Endodermal cell (in vitro differentiated cells): ENCODE results near the gene TRPM5. TPM values are rescaled to one million over a fixed set of nuclear protein-coding genes. Genes with fewer than 3 reads are reported as not detected.

Experiments
- DNase-seq: peaks from one replicate; pipeline ENCODE4 v3.0.0-alpha.2; 2017
- H3K27ac ChIP-seq: 2 replicates; pipeline ENCODE4 v1.5.1; 2013; ENCODE audit warnings: mild to moderate bottlenecking, low read depth, low read length, moderate library complexity
- H3K27me3 ChIP-seq: 2 replicates; pipeline ENCODE4 v1.6.1; 2013; ENCODE audit warnings: mild to moderate bottlenecking, low read length, moderate library complexity; ENCODE audit not compliant: insufficient read depth, control insufficient read depth, poor library complexity, severe bottlenecking
- H3K36me3 ChIP-seq: 2 replicates; pipeline ENCODE4 v1.7.0; 2013; ENCODE audit warnings: mild to moderate bottlenecking, low read length, moderate library complexity; ENCODE audit not compliant: control insufficient read depth, insufficient read depth
- H3K4me1 ChIP-seq: one replicate; pipeline ENCODE4 v1.7.0; 2013; ENCODE audit warnings: low read length; ENCODE audit not compliant: control insufficient read depth, insufficient read depth
- H3K4me3 ChIP-seq: 2 replicates; pipeline ENCODE4 v1.5.1; 2013; ENCODE audit warnings: mild to moderate bottlenecking, low read length, moderate library complexity
- H3K9ac ChIP-seq: 2 replicates; pipeline ENCODE4 v1.6.1; 2013; ENCODE audit warnings: mild to moderate bottlenecking, low read length, moderate library complexity; ENCODE audit not compliant: poor library complexity, severe bottlenecking; ENCODE audit errors: extremely low read depth
- H3K9me3 ChIP-seq: 2 replicates; pipeline ENCODE4 v1.6.1; 2013; ENCODE audit warnings: mild to moderate bottlenecking, low read length, moderate library complexity; ENCODE audit not compliant: control insufficient read depth
- H3K27ac Mint-ChIP-seq: 2 replicates; pipeline ENCODE4 v1.8.0; 2020; ENCODE audit warnings: mixed read lengths
- H3K27me3 Mint-ChIP-seq: 2 replicates; pipeline ENCODE4 v1.8.0; 2021; ENCODE audit warnings: mild to moderate bottlenecking, mixed read lengths; ENCODE audit not compliant: insufficient read depth
- H3K36me3 Mint-ChIP-seq: 2 replicates; pipeline ENCODE4 v1.8.0; 2020; ENCODE audit warnings: low read depth, mixed read lengths
- H3K4me1 Mint-ChIP-seq: 2 replicates; pipeline ENCODE4 v1.8.0; 2020; ENCODE audit warnings: mixed read lengths
- H3K4me3 Mint-ChIP-seq: 2 replicates; pipeline ENCODE4 v1.8.0; 2020; ENCODE audit warnings: mild to moderate bottlenecking, moderate library complexity, mixed read lengths
- H3K9me3 Mint-ChIP-seq: 2 replicates; pipeline ENCODE4 v1.8.0; 2020; ENCODE audit warnings: mild to moderate bottlenecking, mixed read lengths
- WGBS, 2 experiments: methylation state at CpG; one replicate each; pipeline versions ENCODE4 v1.1.5 to v1.1.7; 2013; ENCODE audit warnings: missing lambda C conversion rate in 2 of 2, mixed read lengths in 1 of 2; ENCODE audit not compliant: insufficient coverage in 1 of 2, insufficient read length in 1 of 2; 5-methylcytosine and 5-hydroxymethylcytosine counted together
- total RNA-seq, 2 donors: library from RNA; stranded (reverse); fragmentation: NEBNext Ultra II Directional in 1 of 2; extraction: Animal tissue kit (Norgen Biotek cat#: 25700) in 1 of 2; gene quantifications; 2 replicates in 1 of 2; 3 replicates in 1 of 2; pipeline ENCODE4 v1.2.1, GENCODE V29; 2021
- TF ChIP-seq, protein P1 (sequence below): fragments of 200-600 bp; sonication (generic); conservative IDR thresholded peaks from 2 replicates; pipeline ENCODE4 v1.5.0; 2021; ENCODE audit warnings: antibody characterized with exemption, mild to moderate bottlenecking

The TRPM5 gene
- total RNA-seq, 2 donors from 2014 or later, result 0.11 TPM

- Mint-ChIP-seq H3K9me3 (peaks cover 4% of the 10 kb centered on the region), H3K4me3 (no peak overlapping the region), H3K4me1 (no peaks in the 10 kb centered on the region), H3K36me3 (no peaks in the 10 kb centered on the region), H3K27ac (no peak overlapping the region), H3K27me3 (peaks cover 84% of the 10 kb centered on the region)
- no peaks in the 10 kb centered on the region for H3K36me3 ChIP-seq
- no peak for DNase-seq
- H3K9me3 ChIP-seq, result peaks cover 9% of the 10 kb centered on the region
- no peaks in the 10 kb centered on the region for H3K4me1 ChIP-seq
- H3K27me3 ChIP-seq, result peaks cover 84% of the 10 kb centered on the region
- H3K4me3 ChIP-seq, result no peak overlapping the region
- TF ChIP-seq, protein P1, sequence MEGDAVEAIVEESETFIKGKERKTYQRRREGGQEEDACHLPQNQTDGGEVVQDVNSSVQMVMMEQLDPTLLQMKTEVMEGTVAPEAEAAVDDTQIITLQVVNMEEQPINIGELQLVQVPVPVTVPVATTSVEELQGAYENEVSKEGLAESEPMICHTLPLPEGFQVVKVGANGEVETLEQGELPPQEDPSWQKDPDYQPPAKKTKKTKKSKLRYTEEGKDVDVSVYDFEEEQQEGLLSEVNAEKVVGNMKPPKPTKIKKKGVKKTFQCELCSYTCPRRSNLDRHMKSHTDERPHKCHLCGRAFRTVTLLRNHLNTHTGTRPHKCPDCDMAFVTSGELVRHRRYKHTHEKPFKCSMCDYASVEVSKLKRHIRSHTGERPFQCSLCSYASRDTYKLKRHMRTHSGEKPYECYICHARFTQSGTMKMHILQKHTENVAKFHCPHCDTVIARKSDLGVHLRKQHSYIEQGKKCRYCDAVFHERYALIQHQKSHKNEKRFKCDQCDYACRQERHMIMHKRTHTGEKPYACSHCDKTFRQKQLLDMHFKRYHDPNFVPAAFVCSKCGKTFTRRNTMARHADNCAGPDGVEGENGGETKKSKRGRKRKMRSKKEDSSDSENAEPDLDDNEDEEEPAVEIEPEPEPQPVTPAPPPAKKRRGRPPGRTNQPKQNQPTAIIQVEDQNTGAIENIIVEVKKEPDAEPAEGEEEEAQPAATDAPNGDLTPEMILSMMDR, result no peak
- no peak overlapping the region for H3K9ac ChIP-seq
- H3K27ac ChIP-seq, result no peak overlapping the region
- 86 to 88% methylated on average over 2 to 4 of the region's 4 CpGs for WGBS, 2 experiments
Observed at GRCh38 chr11:2441171-2441570, 3.1 kb downstream of the TRPM5 start.

- Mint-ChIP-seq H3K36me3 (no peaks in the 10 kb centered on the region), H3K4me1 (no peaks in the 10 kb centered on the region), H3K9me3 (peaks cover 4% of the 10 kb centered on the region), H3K27ac (no peak overlapping the region), H3K27me3 (peaks cover 79% of the 10 kb centered on the region), H3K4me3 (no peak overlapping the region)
- Histone ChIP-seq H3K36me3 (no peaks in the 10 kb centered on the region), H3K9ac (no peak overlapping the region), H3K4me1 (no peaks in the 10 kb centered on the region), H3K27me3 (peaks cover 81% of the 10 kb centered on the region), H3K9me3 (peaks cover 9% of the 10 kb centered on the region), H3K4me3 (no peak overlapping the region), H3K27ac (no peak overlapping the region)
- TF ChIP-seq, protein P1, result no peak
- DNase-seq, result no peak
- 84 to 91% methylated on average over 6 to 8 of the region's 8 CpGs for WGBS, 2 experiments
Observed at GRCh38 chr11:2440646-2441045, 3.7 kb downstream of the TRPM5 start.

DNA sequence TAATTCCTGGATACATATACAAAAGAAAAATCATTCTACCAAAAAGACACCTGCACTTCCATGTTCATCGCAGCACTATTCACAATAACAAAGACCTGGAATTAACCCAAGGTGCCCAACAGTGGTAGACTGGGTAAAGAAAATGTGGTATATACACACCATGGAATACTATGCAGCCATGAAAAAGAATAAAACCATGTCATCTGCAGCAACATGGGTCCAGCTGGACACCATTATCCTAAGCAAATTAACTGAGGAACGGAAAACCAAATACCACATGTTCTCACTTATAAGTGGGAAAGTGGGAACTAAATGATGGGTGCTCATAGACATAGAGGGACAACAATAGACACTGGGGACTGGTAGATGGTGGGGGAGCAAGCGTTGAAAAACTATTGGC lies 4.5 kb downstream of the TRPM5 start:
- H3K4me3 Mint-ChIP-seq, result no peak overlapping the region
- H3K9me3 ChIP-seq, result peaks cover 9% of the 10 kb centered on the region
- DNase-seq, result no peak
- H3K27ac Mint-ChIP-seq, result no peak overlapping the region
- H3K27ac ChIP-seq, result no peak overlapping the region
- peaks cover 78% of the 10 kb centered on the region for H3K27me3 ChIP-seq
- peaks cover 74% of the 10 kb centered on the region for H3K27me3 Mint-ChIP-seq
- H3K4me3 ChIP-seq, result no peak overlapping the region
- H3K36me3 Mint-ChIP-seq, result no peaks in the 10 kb centered on the region
- 83 to 86% methylated on average over 1 to 2 of the region's 3 CpGs for WGBS, 2 experiments
- no peaks in the 10 kb centered on the region for H3K36me3 ChIP-seq
- H3K9me3 Mint-ChIP-seq, result peaks cover 4% of the 10 kb centered on the region
- H3K9ac ChIP-seq, result no peak overlapping the region
- no peaks in the 10 kb centered on the region for H3K4me1 Mint-ChIP-seq
- TF ChIP-seq, protein P1, result no peak
- no peaks in the 10 kb centered on the region for H3K4me1 ChIP-seq
